GM12864 (cell line): Measurements from ENCODE around the gene HLA-F.
A peak's percentile ranks its signal among the peaks of the same experiment; 100 is the strongest.

Experiments
- DNase-seq: peaks from one replicate; pipeline ENCODE4 v3.0.0-alpha.2; 2011; ENCODE audit warnings: low read depth
- H3K4me3 ChIP-seq: 2 replicates; pipeline ENCODE4 v1.5.1; 2011; ENCODE audit warnings: mild to moderate bottlenecking, low read depth, low read length, control low read depth
- CTCF ChIP-seq: IDR thresholded peaks from 2 replicates; pipeline ENCODE4 v1.5.1; 2011; ENCODE audit warnings: low read depth, mild to moderate bottlenecking, moderate library complexity, low read length, control low read depth, inconsistent platforms; ENCODE audit errors: missing control alignments

Gene HLA-F

GRCh38 chr6:29744131-29744530 is 20.9 kb downstream of the HLA-F start:
- no peak for TF ChIP-seq CTCF
- DNase-seq, result no peak
- no peak overlapping the region for H3K4me3 ChIP-seq

- H3K4me3 ChIP-seq, result no peak overlapping the region
- no peak for TF ChIP-seq CTCF
- DNase-seq, result no peak
Observed at GRCh38 chr6:29744621-29745020, 21.4 kb downstream of the HLA-F start.

GRCh38 chr6:29745386-29745785 is 22.2 kb downstream of the HLA-F start:
- DNase-seq, result no peak
- H3K4me3 ChIP-seq, result no peak overlapping the region
- no peak for TF ChIP-seq CTCF

GRCh38 chr6:29745855-29746449 is 22.7 kb downstream of the HLA-F start:
- no peak for TF ChIP-seq CTCF
- DNase-seq, result no peak
- no peak overlapping the region for H3K4me3 ChIP-seq

GRCh38 chr6:29746846-29747687 is 23.8 kb downstream of the HLA-F start:
- no peak for DNase-seq
- TF ChIP-seq CTCF, result no peak

GRCh38 chr6:29747688-29748250 is 24.5 kb downstream of the HLA-F start:
- no peak for TF ChIP-seq CTCF
- H3K4me3 ChIP-seq, result peak overlapping the region; percentile 83

More at GRCh38 chr6:29746846-29747687, 23.8 kb downstream of the HLA-F start:
- H3K4me3 ChIP-seq, result no peak overlapping the region

More at GRCh38 chr6:29747688-29748250, 24.5 kb downstream of the HLA-F start:
- no peak for DNase-seq
